Body of pancreas (tissue), 4 donors: ENCODE results near the gene CLTC.

Experiments used
- POLR2A ChIP-seq, 3 donors: fragments of 450-650 bp; IDR thresholded peaks; one replicate each; pipeline ENCODE4 v1.6.1; 2016; ENCODE audit warnings: antibody characterized with exemption in 3 of 3, mild to moderate bottlenecking in 2 of 3
- TF ChIP-seq, protein P1 (sequence below), 7 experiments: fragments of 450-650 bp in 4 of 7; fragments of 200-600 bp in 3 of 7; sonication (generic) in 3 of 7; IDR thresholded peaks; one replicate each; pipeline ENCODE4 v1.5.1; 2016 to 2019; ENCODE audit warnings: antibody characterized with exemption in 7 of 7

DNA sequence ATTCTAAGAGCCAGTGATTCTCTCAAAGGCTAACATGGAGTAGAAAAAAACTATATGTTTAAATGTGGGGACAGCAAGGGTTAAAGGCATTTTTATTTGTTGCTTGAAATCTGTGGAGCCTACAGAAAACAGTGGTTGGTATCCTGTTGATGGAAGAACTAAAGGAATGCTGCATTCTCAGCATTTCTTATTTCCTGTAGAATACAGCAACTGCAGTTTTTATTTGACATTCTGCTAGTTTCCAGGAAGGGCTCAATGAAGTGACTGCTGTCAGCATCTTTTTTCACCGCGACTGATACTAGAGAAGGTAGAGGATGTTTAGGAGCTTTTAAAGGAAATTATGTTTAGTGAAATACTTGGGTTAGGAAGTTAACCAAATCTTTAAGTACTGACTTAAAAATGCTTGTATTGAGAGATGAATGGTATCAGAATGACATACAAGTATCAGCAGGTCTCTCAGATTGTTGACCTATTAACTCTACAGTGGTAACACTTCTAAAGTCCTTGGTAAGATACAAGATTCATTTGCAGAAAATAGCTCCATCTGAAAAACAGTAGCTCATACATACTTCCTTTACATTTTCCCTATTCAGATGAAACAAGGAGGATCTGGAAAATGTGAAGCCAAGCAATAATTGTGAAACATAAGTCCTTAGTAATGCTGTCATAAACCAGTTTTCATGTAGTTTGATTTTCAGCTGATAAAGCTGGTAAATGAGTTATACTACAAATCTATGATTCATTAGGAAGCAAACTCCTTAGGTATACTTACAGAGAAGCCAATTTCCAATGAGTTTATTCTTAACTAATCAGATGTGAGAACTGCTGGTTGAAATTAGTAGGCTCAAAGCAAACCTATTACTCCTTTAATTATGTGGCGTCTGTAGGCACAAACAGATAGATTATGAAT lies 15.2 kb downstream of the CLTC start:
- TF ChIP-seq, protein P1, sequence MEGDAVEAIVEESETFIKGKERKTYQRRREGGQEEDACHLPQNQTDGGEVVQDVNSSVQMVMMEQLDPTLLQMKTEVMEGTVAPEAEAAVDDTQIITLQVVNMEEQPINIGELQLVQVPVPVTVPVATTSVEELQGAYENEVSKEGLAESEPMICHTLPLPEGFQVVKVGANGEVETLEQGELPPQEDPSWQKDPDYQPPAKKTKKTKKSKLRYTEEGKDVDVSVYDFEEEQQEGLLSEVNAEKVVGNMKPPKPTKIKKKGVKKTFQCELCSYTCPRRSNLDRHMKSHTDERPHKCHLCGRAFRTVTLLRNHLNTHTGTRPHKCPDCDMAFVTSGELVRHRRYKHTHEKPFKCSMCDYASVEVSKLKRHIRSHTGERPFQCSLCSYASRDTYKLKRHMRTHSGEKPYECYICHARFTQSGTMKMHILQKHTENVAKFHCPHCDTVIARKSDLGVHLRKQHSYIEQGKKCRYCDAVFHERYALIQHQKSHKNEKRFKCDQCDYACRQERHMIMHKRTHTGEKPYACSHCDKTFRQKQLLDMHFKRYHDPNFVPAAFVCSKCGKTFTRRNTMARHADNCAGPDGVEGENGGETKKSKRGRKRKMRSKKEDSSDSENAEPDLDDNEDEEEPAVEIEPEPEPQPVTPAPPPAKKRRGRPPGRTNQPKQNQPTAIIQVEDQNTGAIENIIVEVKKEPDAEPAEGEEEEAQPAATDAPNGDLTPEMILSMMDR (IDR thresholded peaks at IDR 0.05): no peak
- no peak for TF ChIP-seq POLR2A (IDR thresholded peaks at IDR 0.05)
